HepG2 (cell line): ENCODE data around the gene GCDH. TPM values are rescaled to one million over a fixed set of nuclear protein-coding genes. Genes with fewer than 3 reads are reported as not detected.

ENCODE experiments used
- CEBPB ChIP-seq: IDR thresholded peaks from 2 replicates; pipeline ENCODE4 v1.6.1; 2011; ENCODE audit warnings: low read depth, low read length, improper control_type of control experiment, borderline replicate concordance
- CHCHD3 ChIP-seq: sonication (generic); formaldehyde crosslinking; IDR thresholded peaks from 2 replicates; pipeline ENCODE4 v1.8.0; 2022; ENCODE audit warnings: mild to moderate bottlenecking, missing genetic modification reagents, moderate library complexity
- KLF15 ChIP-seq: sonication (generic); formaldehyde crosslinking; IDR thresholded peaks from 2 replicates; pipeline ENCODE4 v1.8.1; 2023; ENCODE audit warnings: borderline replicate concordance, mild to moderate bottlenecking, inconsistent platforms, missing genetic modification reagents, mixed read lengths
- MATR3 ChIP-seq: sonication (generic); formaldehyde crosslinking; IDR thresholded peaks from 2 replicates; pipeline ENCODE4 v1.4.0; 2020; ENCODE audit warnings: missing genetic modification reagents
- NFYC ChIP-seq: IDR thresholded peaks from 2 replicates; pipeline ENCODE4 v1.6.1; 2016; ENCODE audit warnings: missing genetic modification reagents, missing compliant biosample characterization
- ZFX ChIP-seq: sonication (generic); formaldehyde crosslinking; IDR thresholded peaks from 2 replicates; pipeline ENCODE4 v1.4.0; 2020; ENCODE audit warnings: mild to moderate bottlenecking, low read depth, missing genetic modification reagents, moderate library complexity
- ZNF331 ChIP-seq: sonication (generic); formaldehyde crosslinking; IDR thresholded peaks from 2 replicates; pipeline ENCODE4 v1.4.0; 2020; ENCODE audit warnings: missing genetic modification reagents
- ZNF7 ChIP-seq: IDR thresholded peaks from 2 replicates; pipeline ENCODE4 v1.6.1; 2016; ENCODE audit warnings: missing biosample characterization, missing genetic modification reagents
- ZNF713 ChIP-seq: sonication (generic); formaldehyde crosslinking; IDR thresholded peaks from 2 replicates; pipeline ENCODE4 v1.4.0; 2020; ENCODE audit warnings: mild to moderate bottlenecking, missing genetic modification reagents
- polyA plus RNA-seq, 8 experiments: library from polyadenylated mRNA; depleted of rRNA in 3 of 8; stranded (reverse) in 7 of 8; unstranded in 1 of 8; fragments of >200 nt; fragmentation: Illumina TruSeq in 4 of 8; extraction: Trizol in 4 of 8; gene quantifications; 2 replicates each; pipeline versions ENCODE4 v1.2.1 to v1.2.3, GENCODE V29; 2011 to 2016; ENCODE audit warnings: low read depth in 4 of 8, missing spikeins in 1 of 8, mixed read lengths in 1 of 8; ENCODE audit not compliant: insufficient read depth in 1 of 8
- total RNA-seq, 5 experiments: library from RNA; depleted of rRNA; stranded (reverse); fragments of >200 nt; fragmentation: Illumina TruSeq; extraction: Trizol; gene quantifications; 2 replicates each; pipeline ENCODE4 v1.2.3, GENCODE V29; 2016; ENCODE audit warnings: low read depth in 1 of 5
- TF ChIP-seq, protein P1 (sequence below): sonication (generic); formaldehyde crosslinking; IDR thresholded peaks from 2 replicates; pipeline ENCODE4 v1.4.0; 2020; ENCODE audit warnings: low read depth, missing genetic modification reagents
- TF ChIP-seq, protein P2 (sequence below): IDR thresholded peaks from 2 replicates; pipeline ENCODE4 v1.6.1; 2016; ENCODE audit warnings: missing compliant biosample characterization, missing genetic modification reagents, borderline replicate concordance
- TF ChIP-seq, protein P3 (sequence below): sonication (generic); formaldehyde crosslinking; IDR thresholded peaks from 2 replicates; pipeline ENCODE4 v1.5.1; 2020; ENCODE audit warnings: missing genetic modification reagents, mild to moderate bottlenecking, borderline replicate concordance
- TF ChIP-seq, protein P4 (sequence below), 2 experiments: IDR thresholded peaks; 2 replicates each; pipeline ENCODE4 v1.6.1; 2011 to 2012; ENCODE audit warnings: low read length in 2 of 2, borderline replicate concordance in 1 of 2, low read depth in 1 of 2, mild to moderate bottlenecking in 1 of 2, moderate library complexity in 1 of 2
- TF ChIP-seq, protein P5 (sequence below): IDR thresholded peaks from 2 replicates; pipeline ENCODE4 v1.6.1; 2018; ENCODE audit warnings: missing genetic modification reagents, mild to moderate bottlenecking, missing compliant biosample characterization

The GCDH gene
- total and polyA plus RNA-seq, 2 of the 13 experiments (the other 11 are each of a cell fraction or from before 2014, with no cell fraction given): 15.1 to 38.0 TPM

DNA sequence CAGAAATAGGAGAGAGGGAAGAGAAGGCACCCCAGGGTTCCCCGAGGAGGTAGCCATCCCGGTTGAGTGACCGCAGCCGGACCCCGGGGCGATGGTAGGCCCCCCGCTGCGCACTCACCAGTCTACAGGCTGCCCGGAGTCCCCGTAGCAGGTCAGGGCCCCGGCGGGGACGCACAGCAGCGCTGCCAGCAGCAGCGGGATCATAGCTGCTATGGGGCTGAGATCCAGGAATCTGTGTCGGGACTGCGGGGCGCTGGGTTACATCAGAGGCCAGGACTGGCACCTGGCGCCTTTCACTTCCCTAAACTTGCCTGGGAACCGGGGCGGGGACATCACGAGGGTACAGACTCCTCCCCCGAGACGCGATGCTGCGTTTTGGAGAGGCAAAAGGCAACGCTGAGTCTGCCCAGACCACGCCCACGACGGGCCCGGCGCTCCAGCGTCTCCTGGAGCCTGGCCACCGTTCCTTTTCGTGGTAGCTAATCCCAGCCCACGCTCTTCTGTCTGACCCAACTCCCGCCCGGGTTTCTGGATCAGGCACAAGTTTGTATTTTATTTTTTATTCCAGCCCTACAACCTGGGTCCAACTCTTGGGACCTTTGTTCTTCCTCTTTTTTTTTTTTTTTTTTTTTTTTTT is 9.7 kb upstream of the GCDH start, which contains the start of gene DNASE2 (continued):
- TF ChIP-seq, protein P1, sequence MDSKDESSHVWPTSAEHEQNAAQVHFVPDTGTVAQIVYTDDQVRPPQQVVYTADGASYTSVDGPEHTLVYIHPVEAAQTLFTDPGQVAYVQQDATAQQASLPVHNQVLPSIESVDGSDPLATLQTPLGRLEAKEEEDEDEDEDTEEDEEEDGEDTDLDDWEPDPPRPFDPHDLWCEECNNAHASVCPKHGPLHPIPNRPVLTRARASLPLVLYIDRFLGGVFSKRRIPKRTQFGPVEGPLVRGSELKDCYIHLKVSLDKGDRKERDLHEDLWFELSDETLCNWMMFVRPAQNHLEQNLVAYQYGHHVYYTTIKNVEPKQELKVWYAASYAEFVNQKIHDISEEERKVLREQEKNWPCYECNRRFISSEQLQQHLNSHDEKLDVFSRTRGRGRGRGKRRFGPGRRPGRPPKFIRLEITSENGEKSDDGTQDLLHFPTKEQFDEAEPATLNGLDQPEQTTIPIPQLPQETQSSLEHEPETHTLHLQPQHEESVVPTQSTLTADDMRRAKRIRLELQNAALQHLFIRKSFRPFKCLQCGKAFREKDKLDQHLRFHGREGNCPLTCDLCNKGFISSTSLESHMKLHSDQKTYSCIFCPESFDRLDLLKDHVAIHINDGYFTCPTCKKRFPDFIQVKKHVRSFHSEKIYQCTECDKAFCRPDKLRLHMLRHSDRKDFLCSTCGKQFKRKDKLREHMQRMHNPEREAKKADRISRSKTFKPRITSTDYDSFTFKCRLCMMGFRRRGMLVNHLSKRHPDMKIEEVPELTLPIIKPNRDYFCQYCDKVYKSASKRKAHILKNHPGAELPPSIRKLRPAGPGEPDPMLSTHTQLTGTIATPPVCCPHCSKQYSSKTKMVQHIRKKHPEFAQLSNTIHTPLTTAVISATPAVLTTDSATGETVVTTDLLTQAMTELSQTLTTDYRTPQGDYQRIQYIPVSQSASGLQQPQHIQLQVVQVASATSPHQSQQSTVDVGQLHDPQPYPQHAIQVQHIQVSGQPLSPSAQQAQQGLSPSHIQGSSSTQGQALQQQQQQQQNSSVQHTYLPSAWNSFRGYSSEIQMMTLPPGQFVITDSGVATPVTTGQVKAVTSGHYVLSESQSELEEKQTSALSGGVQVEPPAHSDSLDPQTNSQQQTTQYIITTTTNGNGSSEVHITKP (CRISPR knock-in tag): no peak
- TF ChIP-seq ZNF713 (CRISPR knock-in tag) (no peak), CHCHD3 (CRISPR knock-in tag) (no peak), KLF15 (CRISPR knock-in tag) (0 out of 2 replicates have a peak, but pooled peaks have one; percentile 55), CEBPB (no peak), ZFX (CRISPR knock-in tag) (no peak), NFYC (CRISPR knock-in tag) (no peak), ZNF7 (no peak), MATR3 (no peak), ZNF331 (no peak)
- TF ChIP-seq, protein P2, sequence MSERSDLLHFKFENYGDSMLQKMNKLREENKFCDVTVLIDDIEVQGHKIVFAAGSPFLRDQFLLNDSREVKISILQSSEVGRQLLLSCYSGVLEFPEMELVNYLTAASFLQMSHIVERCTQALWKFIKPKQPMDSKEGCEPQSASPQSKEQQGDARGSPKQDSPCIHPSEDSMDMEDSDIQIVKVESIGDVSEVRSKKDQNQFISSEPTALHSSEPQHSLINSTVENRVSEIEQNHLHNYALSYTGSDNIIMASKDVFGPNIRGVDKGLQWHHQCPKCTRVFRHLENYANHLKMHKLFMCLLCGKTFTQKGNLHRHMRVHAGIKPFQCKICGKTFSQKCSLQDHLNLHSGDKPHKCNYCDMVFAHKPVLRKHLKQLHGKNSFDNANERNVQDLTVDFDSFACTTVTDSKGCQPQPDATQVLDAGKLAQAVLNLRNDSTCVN (CRISPR knock-in tag): no peak
- TF ChIP-seq, protein P3, sequence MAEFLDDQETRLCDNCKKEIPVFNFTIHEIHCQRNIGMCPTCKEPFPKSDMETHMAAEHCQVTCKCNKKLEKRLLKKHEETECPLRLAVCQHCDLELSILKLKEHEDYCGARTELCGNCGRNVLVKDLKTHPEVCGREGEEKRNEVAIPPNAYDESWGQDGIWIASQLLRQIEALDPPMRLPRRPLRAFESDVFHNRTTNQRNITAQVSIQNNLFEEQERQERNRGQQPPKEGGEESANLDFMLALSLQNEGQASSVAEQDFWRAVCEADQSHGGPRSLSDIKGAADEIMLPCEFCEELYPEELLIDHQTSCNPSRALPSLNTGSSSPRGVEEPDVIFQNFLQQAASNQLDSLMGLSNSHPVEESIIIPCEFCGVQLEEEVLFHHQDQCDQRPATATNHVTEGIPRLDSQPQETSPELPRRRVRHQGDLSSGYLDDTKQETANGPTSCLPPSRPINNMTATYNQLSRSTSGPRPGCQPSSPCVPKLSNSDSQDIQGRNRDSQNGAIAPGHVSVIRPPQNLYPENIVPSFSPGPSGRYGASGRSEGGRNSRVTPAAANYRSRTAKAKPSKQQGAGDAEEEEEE: no peak
- TF ChIP-seq, protein P4, sequence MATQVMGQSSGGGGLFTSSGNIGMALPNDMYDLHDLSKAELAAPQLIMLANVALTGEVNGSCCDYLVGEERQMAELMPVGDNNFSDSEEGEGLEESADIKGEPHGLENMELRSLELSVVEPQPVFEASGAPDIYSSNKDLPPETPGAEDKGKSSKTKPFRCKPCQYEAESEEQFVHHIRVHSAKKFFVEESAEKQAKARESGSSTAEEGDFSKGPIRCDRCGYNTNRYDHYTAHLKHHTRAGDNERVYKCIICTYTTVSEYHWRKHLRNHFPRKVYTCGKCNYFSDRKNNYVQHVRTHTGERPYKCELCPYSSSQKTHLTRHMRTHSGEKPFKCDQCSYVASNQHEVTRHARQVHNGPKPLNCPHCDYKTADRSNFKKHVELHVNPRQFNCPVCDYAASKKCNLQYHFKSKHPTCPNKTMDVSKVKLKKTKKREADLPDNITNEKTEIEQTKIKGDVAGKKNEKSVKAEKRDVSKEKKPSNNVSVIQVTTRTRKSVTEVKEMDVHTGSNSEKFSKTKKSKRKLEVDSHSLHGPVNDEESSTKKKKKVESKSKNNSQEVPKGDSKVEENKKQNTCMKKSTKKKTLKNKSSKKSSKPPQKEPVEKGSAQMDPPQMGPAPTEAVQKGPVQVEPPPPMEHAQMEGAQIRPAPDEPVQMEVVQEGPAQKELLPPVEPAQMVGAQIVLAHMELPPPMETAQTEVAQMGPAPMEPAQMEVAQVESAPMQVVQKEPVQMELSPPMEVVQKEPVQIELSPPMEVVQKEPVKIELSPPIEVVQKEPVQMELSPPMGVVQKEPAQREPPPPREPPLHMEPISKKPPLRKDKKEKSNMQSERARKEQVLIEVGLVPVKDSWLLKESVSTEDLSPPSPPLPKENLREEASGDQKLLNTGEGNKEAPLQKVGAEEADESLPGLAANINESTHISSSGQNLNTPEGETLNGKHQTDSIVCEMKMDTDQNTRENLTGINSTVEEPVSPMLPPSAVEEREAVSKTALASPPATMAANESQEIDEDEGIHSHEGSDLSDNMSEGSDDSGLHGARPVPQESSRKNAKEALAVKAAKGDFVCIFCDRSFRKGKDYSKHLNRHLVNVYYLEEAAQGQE (IDR thresholded peaks at IDR 0.05; ENCODE audit: borderline replicate concordance in 1 of 2, low read depth in 1 of 2, low read length in 2 of 2): no peak
- TF ChIP-seq, protein P5, sequence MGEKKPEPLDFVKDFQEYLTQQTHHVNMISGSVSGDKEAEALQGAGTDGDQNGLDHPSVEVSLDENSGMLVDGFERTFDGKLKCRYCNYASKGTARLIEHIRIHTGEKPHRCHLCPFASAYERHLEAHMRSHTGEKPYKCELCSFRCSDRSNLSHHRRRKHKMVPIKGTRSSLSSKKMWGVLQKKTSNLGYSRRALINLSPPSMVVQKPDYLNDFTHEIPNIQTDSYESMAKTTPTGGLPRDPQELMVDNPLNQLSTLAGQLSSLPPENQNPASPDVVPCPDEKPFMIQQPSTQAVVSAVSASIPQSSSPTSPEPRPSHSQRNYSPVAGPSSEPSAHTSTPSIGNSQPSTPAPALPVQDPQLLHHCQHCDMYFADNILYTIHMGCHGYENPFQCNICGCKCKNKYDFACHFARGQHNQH (CRISPR knock-in tag): no peak
